ENCODE results near the gene DCLK2.

The DCLK2 gene

GRCh38 chr4:150244600-150244999, 166.4 kb downstream of the DCLK2 start:
- Histone ChIP-seq H3K27me3 (ENCODE audit: insufficient read depth, low read length) (no peaks in the 10 kb centered on the region), H4K20me1 (ENCODE audit: insufficient read depth, low read length) (no peaks in the 10 kb centered on the region), H3K79me2 (ENCODE audit: insufficient read depth, low read length) (no peaks in the 10 kb centered on the region), H3K4me3 (ENCODE audit: low read depth, low read length, poor library complexity, severe bottlenecking) (no peak overlapping the region), H3F3A (ENCODE audit: insufficient read depth, low read length) (no peaks in the 10 kb centered on the region), H3K9ac (ENCODE audit: low read length) (no peak overlapping the region), H2AFZ (ENCODE audit: low read length) (no peak overlapping the region), H3K36me3 (ENCODE audit: insufficient read depth, low read length) (no peaks in the 10 kb centered on the region), H3K9me2 (ENCODE audit: low read depth, low read length) (no peaks in the 10 kb centered on the region), H3K9me3 (ENCODE audit: low read length) (no peaks in the 10 kb centered on the region), H3K4me2 (ENCODE audit: low read length) (no peak overlapping the region), H3K27ac (ENCODE audit: low read depth, low read length, poor library complexity, severe bottlenecking) (no peak overlapping the region), H3K4me1 (ENCODE audit: insufficient read depth, low read length, severe bottlenecking) (no peaks in the 10 kb centered on the region)
- TF ChIP-seq CTCF (IDR thresholded peaks at IDR 0.05; ENCODE audit: low read length): no peak
- no peak for TF ChIP-seq EZH2 (IDR thresholded peaks at IDR 0.05; ENCODE audit: borderline replicate concordance, low read length)

GRCh38 chr4:150247184-150247583, 168.9 kb downstream of the DCLK2 start:
- Histone ChIP-seq H3K79me2 (ENCODE audit: insufficient read depth, low read length) (no peaks in the 10 kb centered on the region), H3K9me3 (ENCODE audit: low read length) (no peaks in the 10 kb centered on the region), H3K4me2 (ENCODE audit: low read length) (no peak overlapping the region), H3K27ac (ENCODE audit: low read depth, low read length, poor library complexity, severe bottlenecking) (no peak overlapping the region), H3K9me2 (ENCODE audit: low read depth, low read length) (no peaks in the 10 kb centered on the region), H4K20me1 (ENCODE audit: insufficient read depth, low read length) (no peaks in the 10 kb centered on the region), H3K4me1 (ENCODE audit: insufficient read depth, low read length, severe bottlenecking) (no peaks in the 10 kb centered on the region), H3K36me3 (ENCODE audit: insufficient read depth, low read length) (no peaks in the 10 kb centered on the region), H3F3A (ENCODE audit: insufficient read depth, low read length) (0 out of 2 replicates have a peak, but pooled peaks cover 2% of the 10 kb centered on the region), H3K4me3 (ENCODE audit: low read depth, low read length, poor library complexity, severe bottlenecking) (no peak overlapping the region), H3K9ac (ENCODE audit: low read length) (no peak overlapping the region), H3K27me3 (ENCODE audit: insufficient read depth, low read length) (no peaks in the 10 kb centered on the region), H2AFZ (ENCODE audit: low read length) (no peak overlapping the region)
- TF ChIP-seq CTCF (IDR thresholded peaks at IDR 0.05; ENCODE audit: low read length) (no peak), EZH2 (IDR thresholded peaks at IDR 0.05; ENCODE audit: borderline replicate concordance, low read length) (no peak)

GRCh38 chr4:150248181-150248580, 169.9 kb downstream of the DCLK2 start:
- no peaks in the 10 kb centered on the region for H3K27me3 ChIP-seq (ENCODE audit: insufficient read depth, low read length)
- no peak overlapping the region for H3K9ac ChIP-seq (ENCODE audit: low read length)
- TF ChIP-seq EZH2 (IDR thresholded peaks at IDR 0.05; ENCODE audit: borderline replicate concordance, low read length) (no peak), CTCF (IDR thresholded peaks at IDR 0.05; ENCODE audit: low read length) (no peak)
- H3K9me2 ChIP-seq (ENCODE audit: low read depth, low read length): no peaks in the 10 kb centered on the region
- H3K4me1 ChIP-seq (ENCODE audit: insufficient read depth, low read length, severe bottlenecking): no peaks in the 10 kb centered on the region
- H3K4me2 ChIP-seq (ENCODE audit: low read length): no peak overlapping the region
- 0 out of 2 replicates have a peak, but pooled peaks cover 5% of the 10 kb centered on the region for H3F3A ChIP-seq (ENCODE audit: insufficient read depth, low read length)
- no peak overlapping the region for H3K27ac ChIP-seq (ENCODE audit: low read depth, low read length, poor library complexity, severe bottlenecking)
- no peak overlapping the region for H3K4me3 ChIP-seq (ENCODE audit: low read depth, low read length, poor library complexity, severe bottlenecking)
- no peaks in the 10 kb centered on the region for H4K20me1 ChIP-seq (ENCODE audit: insufficient read depth, low read length)
- H2AFZ ChIP-seq (ENCODE audit: low read length): no peak overlapping the region
- no peaks in the 10 kb centered on the region for H3K36me3 ChIP-seq (ENCODE audit: insufficient read depth, low read length)
- H3K79me2 ChIP-seq (ENCODE audit: insufficient read depth, low read length): no peaks in the 10 kb centered on the region
- no peaks in the 10 kb centered on the region for H3K9me3 ChIP-seq (ENCODE audit: low read length)

Data from OCI-LY1 (cell line).